Erythroblast (primary cell): Measurements from ENCODE around the gene FANCC.

Experiments
- GATA1 ChIP-seq: IDR thresholded peaks from 2 replicates; pipeline ENCODE4 v1.6.1; 2011; ENCODE audit warnings: low read depth, mild to moderate bottlenecking, control low read depth, low read length, moderate library complexity
- POLR2A ChIP-seq: IDR thresholded peaks from 2 replicates; pipeline ENCODE4 v1.6.1; 2011; ENCODE audit warnings: mild to moderate bottlenecking, low read length

GRCh38 chr9:95128177-95128524 lies 189.4 kb downstream of the FANCC start:
- no peak for TF ChIP-seq POLR2A
- no peak for TF ChIP-seq GATA1
